GM18909 (cell line): ENCODE measurements around the gene CDH13.

Source experiments
- ATAC-seq: cut with Tn5 transposase; IDR thresholded peaks from one replicate; pipeline ENCODE4 v1.9.1; 2021; ENCODE audit warnings: mild to moderate bottlenecking; ENCODE audit not compliant: unreplicated experiment, poor library complexity

Gene CDH13

GRCh38 chr16:82769845-82770244 lies 143.1 kb downstream of the CDH13 start:
- ATAC-seq, result no peak

GRCh38 chr16:82772215-82772614 lies 145.4 kb downstream of the CDH13 start:
- ATAC-seq, result no peak

GRCh38 chr16:82773018-82773417 lies 146.2 kb downstream of the CDH13 start:
- no peak for ATAC-seq

GRCh38 chr16:82776470-82777146 lies 149.8 kb downstream of the CDH13 start:
- ATAC-seq, result no peak

GRCh38 chr16:82782715-82783251 lies 156.0 kb downstream of the CDH13 start:
- no peak for ATAC-seq

GRCh38 chr16:82783933-82784572 lies 157.3 kb downstream of the CDH13 start:
- ATAC-seq, result no peak

GRCh38 chr16:82784573-82784968 lies 157.8 kb downstream of the CDH13 start:
- no peak for ATAC-seq

- no peak for ATAC-seq
These were observed 161.5 kb downstream of the CDH13 start for GRCh38 chr16:82788225-82788624.

- no peak for ATAC-seq
These were observed 162.2 kb downstream of the CDH13 start for GRCh38 chr16:82788919-82789318.

GRCh38 chr16:82792693-82793092 lies 165.9 kb downstream of the CDH13 start:
- no peak for ATAC-seq

GRCh38 chr16:82793528-82794245 lies 166.9 kb downstream of the CDH13 start:
- no peak for ATAC-seq

GRCh38 chr16:82796047-82796446 lies 169.3 kb downstream of the CDH13 start:
- no peak for ATAC-seq

GRCh38 chr16:82801361-82801760 lies 174.6 kb downstream of the CDH13 start:
- ATAC-seq, result no peak

GRCh38 chr16:82805866-82806265 lies 179.1 kb downstream of the CDH13 start:
- no peak for ATAC-seq

- no peak for ATAC-seq
These were observed 180.5 kb downstream of the CDH13 start for GRCh38 chr16:82807311-82807710.

- no peak for ATAC-seq
These were observed 181.3 kb downstream of the CDH13 start for GRCh38 chr16:82808036-82808435.

GRCh38 chr16:82810077-82810476 lies 183.3 kb downstream of the CDH13 start:
- ATAC-seq, result no peak

GRCh38 chr16:82814059-82814458 lies 187.3 kb downstream of the CDH13 start:
- no peak for ATAC-seq

GRCh38 chr16:82819286-82819685 lies 192.5 kb downstream of the CDH13 start:
- no peak for ATAC-seq

GRCh38 chr16:82820855-82821254 lies 194.1 kb downstream of the CDH13 start:
- ATAC-seq, result no peak

- ATAC-seq, result no peak
These were observed 197.6 kb downstream of the CDH13 start for GRCh38 chr16:82824408-82824807.
